ENCODE measurements around the gene PHTF2.
"Not testable (repeated sequence)": the region's sequence is repeated elsewhere in the genome, so short reads cannot be mapped to it uniquely, and the experiment has no call there.

- TF ChIP-seq CTCF (IDR thresholded peaks at IDR 0.05; ENCODE audit: low read length); EZH2 (IDR thresholded peaks at IDR 0.05; ENCODE audit: borderline replicate concordance, low read length): not testable (repeated sequence)
These were observed 200.6 kb downstream of the PHTF2 start for GRCh38 chr7:77999168-77999567.
